HEK293T (cell line): ENCODE results near the gene TFAM.

ENCODE experiments used
- ARNT ChIP-seq: fragments of 450-650 bp; IDR thresholded peaks from 2 replicates; pipeline ENCODE4 v1.6.1; 2017; ENCODE audit warnings: mild to moderate bottlenecking
- BHLHE40 ChIP-seq: fragments of 450-650 bp; IDR thresholded peaks from 2 replicates; pipeline ENCODE4 v1.6.1; 2016; ENCODE audit warnings: mild to moderate bottlenecking, moderate library complexity, borderline replicate concordance
- CTBP1 ChIP-seq: fragments of 450-650 bp; IDR thresholded peaks from 2 replicates; pipeline ENCODE4 v1.6.1; 2016; ENCODE audit warnings: borderline replicate concordance
- ELF4 ChIP-seq: fragments of 450-650 bp; IDR thresholded peaks from 2 replicates; pipeline ENCODE4 v1.6.1; 2017; ENCODE audit warnings: antibody characterized with exemption
- FOXA1 ChIP-seq: fragments of 450-650 bp; IDR thresholded peaks from 2 replicates; pipeline ENCODE4 v1.6.1; 2016; ENCODE audit warnings: mild to moderate bottlenecking
- FOXK2 ChIP-seq: fragments of 450-650 bp; IDR thresholded peaks from 2 replicates; pipeline ENCODE4 v1.6.1; 2016; ENCODE audit warnings: mild to moderate bottlenecking
- FOXM1 ChIP-seq: fragments of 450-650 bp; IDR thresholded peaks from 2 replicates; pipeline ENCODE4 v1.6.1; 2017; ENCODE audit warnings: mild to moderate bottlenecking, borderline replicate concordance
- HDGF ChIP-seq: fragments of 450-650 bp; IDR thresholded peaks from 2 replicates; pipeline ENCODE4 v1.6.1; 2017; ENCODE audit warnings: antibody characterized with exemption, borderline replicate concordance
- LEF1 ChIP-seq: fragments of 450-650 bp; IDR thresholded peaks from 2 replicates; pipeline ENCODE4 v1.6.1; 2017; ENCODE audit warnings: mild to moderate bottlenecking, borderline replicate concordance
- SP1 ChIP-seq: fragments of 450-650 bp; IDR thresholded peaks from 2 replicates; pipeline ENCODE4 v1.6.1; 2017
- TARDBP ChIP-seq: fragments of 450-650 bp; IDR thresholded peaks from 2 replicates; pipeline ENCODE4 v1.6.1; 2016
- ZNF384 ChIP-seq: fragments of 450-650 bp; IDR thresholded peaks from 2 replicates; pipeline ENCODE4 v1.6.1; 2016

- TF ChIP-seq FOXM1 = no peak
- TF ChIP-seq HDGF = no peak
- no peak for TF ChIP-seq BHLHE40
- TF ChIP-seq LEF1 = no peak
- TF ChIP-seq ARNT = no peak
- TF ChIP-seq CTBP1 = no peak
- TF ChIP-seq SP1 = no peak
- no peak for TF ChIP-seq FOXA1
- no peak for TF ChIP-seq TARDBP
- no peak for TF ChIP-seq ZNF384
- TF ChIP-seq FOXK2 = no peak
- no peak for TF ChIP-seq ELF4
Observed at GRCh38 chr10:58444321-58444720, 59.1 kb downstream of the TFAM start.
